ENCODE measurements around the gene WSB1.
A peak's percentile ranks its signal among the peaks of the same experiment; 100 is the strongest.

The WSB1 gene

GRCh38 chr17:27343294-27343693, 49.4 kb downstream of the WSB1 start:
- Histone ChIP-seq H3K27ac (ENCODE audit: insufficient read depth, low read length, poor library complexity, severe bottlenecking) (no peak overlapping the region), H3K27me3 (replicated peaks; ENCODE audit: control insufficient read depth, insufficient read depth, low read length, poor library complexity, severe bottlenecking) (no peaks in the 10 kb centered on the region), H3K4me1 (ENCODE audit: control insufficient read depth, insufficient read depth, low read length, poor library complexity, severe bottlenecking) (no peaks in the 10 kb centered on the region), H3K9me3 (ENCODE audit: control insufficient read depth, low read length) (no peaks in the 10 kb centered on the region), H3K4me3 (ENCODE audit: insufficient read depth, low read depth, low read length, poor library complexity, severe bottlenecking) (no peak overlapping the region), H3K36me3 (ENCODE audit: control insufficient read depth, insufficient read depth, low read length) (no peaks in the 10 kb centered on the region)
- DNase-seq, result no peak

- no peaks in the 10 kb centered on the region for H3K36me3 ChIP-seq (ENCODE audit: control insufficient read depth, insufficient read depth, low read length)
- no peak for DNase-seq
- H3K9me3 ChIP-seq (ENCODE audit: control insufficient read depth, low read length), result no peaks in the 10 kb centered on the region
- H3K4me3 ChIP-seq (ENCODE audit: insufficient read depth, low read depth, low read length, poor library complexity, severe bottlenecking), result no peak overlapping the region
- no peaks in the 10 kb centered on the region for H3K27me3 ChIP-seq (replicated peaks; ENCODE audit: control insufficient read depth, insufficient read depth, low read length, poor library complexity, severe bottlenecking)
- H3K27ac ChIP-seq (ENCODE audit: insufficient read depth, low read length, poor library complexity, severe bottlenecking), result no peak overlapping the region
- no peaks in the 10 kb centered on the region for H3K4me1 ChIP-seq (ENCODE audit: control insufficient read depth, insufficient read depth, low read length, poor library complexity, severe bottlenecking)
Measured at GRCh38 chr17:27343977-27344607, 50.2 kb downstream of the WSB1 start.

DNA sequence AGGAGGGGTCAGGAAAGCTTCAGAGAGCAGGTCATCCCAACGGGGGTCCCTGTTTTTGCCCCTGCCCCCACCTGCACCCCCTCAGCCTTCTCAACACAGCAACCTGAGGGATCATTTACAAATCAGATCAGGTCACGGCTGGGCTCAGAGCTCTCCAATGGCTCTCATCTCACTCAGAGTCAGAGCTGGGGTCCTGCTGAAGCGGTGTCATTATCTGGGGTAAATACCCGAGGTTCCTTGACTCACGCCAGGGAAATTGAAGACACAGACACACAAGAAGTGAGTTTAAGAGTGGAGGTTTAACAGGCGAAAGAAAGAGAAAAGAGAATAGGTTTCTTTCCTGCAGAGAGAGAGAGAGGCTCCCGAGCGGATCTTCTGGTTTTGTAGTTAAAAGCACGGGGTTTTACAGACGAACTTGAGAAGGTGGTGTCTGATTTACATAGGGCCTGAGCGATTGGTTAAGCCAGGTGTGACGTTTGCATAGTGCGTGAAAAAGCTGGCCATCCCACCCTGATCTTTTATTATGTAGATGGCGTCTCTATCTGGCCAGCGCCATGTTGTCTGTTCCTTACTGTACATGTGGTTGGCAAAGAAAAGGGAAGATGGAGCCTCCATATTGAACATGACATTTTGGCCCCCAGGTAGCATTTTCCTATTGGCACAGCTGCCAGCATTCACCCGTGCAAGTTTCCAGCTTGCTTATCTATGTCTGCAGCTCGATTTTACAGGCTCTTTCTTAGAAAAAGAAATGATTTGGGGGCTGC, 51.4 kb downstream of the WSB1 start:
- no peaks in the 10 kb centered on the region for H3K4me1 ChIP-seq (ENCODE audit: control insufficient read depth, insufficient read depth, low read length, poor library complexity, severe bottlenecking)
- H3K9me3 ChIP-seq (ENCODE audit: control insufficient read depth, low read length), result no peaks in the 10 kb centered on the region
- no peak overlapping the region for H3K4me3 ChIP-seq (ENCODE audit: insufficient read depth, low read depth, low read length, poor library complexity, severe bottlenecking)
- no peaks in the 10 kb centered on the region for H3K27me3 ChIP-seq (replicated peaks; ENCODE audit: control insufficient read depth, insufficient read depth, low read length, poor library complexity, severe bottlenecking)
- H3K36me3 ChIP-seq (ENCODE audit: control insufficient read depth, insufficient read depth, low read length), result no peaks in the 10 kb centered on the region
- no peak for DNase-seq
- no peak overlapping the region for H3K27ac ChIP-seq (ENCODE audit: insufficient read depth, low read length, poor library complexity, severe bottlenecking)

DNA sequence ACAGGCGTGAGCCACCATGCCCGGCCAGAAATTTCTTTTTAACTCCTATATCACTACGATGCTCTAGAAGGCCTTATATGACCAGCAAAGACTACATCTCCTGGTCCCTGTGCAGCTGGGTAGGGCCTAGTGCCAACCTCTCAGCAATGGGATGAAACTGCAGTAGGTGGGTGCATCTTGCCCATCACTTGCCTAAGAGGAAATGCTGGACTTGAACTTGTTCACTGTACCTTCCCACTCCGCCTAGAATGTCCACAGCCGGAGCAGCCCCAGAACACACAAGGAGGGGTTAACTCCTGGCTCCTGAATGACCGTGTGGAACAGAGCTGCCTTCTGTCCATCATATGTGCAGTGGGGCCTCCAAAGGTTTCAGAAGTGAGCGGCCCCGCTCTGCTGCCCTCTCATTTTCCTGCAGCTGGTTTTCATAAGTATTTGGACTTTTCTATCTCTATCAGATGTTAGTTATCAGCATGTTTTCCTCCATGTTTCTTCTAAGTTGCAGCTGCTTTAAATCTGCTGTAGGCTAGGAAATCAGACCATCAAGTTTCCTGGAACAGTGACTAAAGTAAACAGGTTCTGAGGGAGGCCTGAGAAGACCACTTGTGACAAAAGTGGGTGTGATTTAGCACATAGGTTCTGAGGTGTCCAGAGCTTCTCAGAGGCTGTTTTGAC, 52.5 kb downstream of the WSB1 start:
- no peak for DNase-seq
- H3K4me3 ChIP-seq (ENCODE audit: insufficient read depth, low read depth, low read length, poor library complexity, severe bottlenecking), result no peak overlapping the region
- H3K4me1 ChIP-seq (ENCODE audit: control insufficient read depth, insufficient read depth, low read length, poor library complexity, severe bottlenecking), result no peaks in the 10 kb centered on the region
- no peaks in the 10 kb centered on the region for H3K9me3 ChIP-seq (ENCODE audit: control insufficient read depth, low read length)
- H3K27me3 ChIP-seq (replicated peaks; ENCODE audit: control insufficient read depth, insufficient read depth, low read length, poor library complexity, severe bottlenecking), result no peaks in the 10 kb centered on the region
- H3K27ac ChIP-seq (ENCODE audit: insufficient read depth, low read length, poor library complexity, severe bottlenecking), result no peak overlapping the region
- no peaks in the 10 kb centered on the region for H3K36me3 ChIP-seq (ENCODE audit: control insufficient read depth, insufficient read depth, low read length)

- Histone ChIP-seq H3K36me3 (ENCODE audit: control insufficient read depth, insufficient read depth, low read length) (no peaks in the 10 kb centered on the region), H3K4me1 (ENCODE audit: control insufficient read depth, insufficient read depth, low read length, poor library complexity, severe bottlenecking) (peaks cover 3% of the 10 kb centered on the region), H3K9me3 (ENCODE audit: control insufficient read depth, low read length) (no peaks in the 10 kb centered on the region), H3K4me3 (ENCODE audit: insufficient read depth, low read depth, low read length, poor library complexity, severe bottlenecking) (no peak overlapping the region), H3K27ac (ENCODE audit: insufficient read depth, low read length, poor library complexity, severe bottlenecking) (no peak overlapping the region), H3K27me3 (replicated peaks; ENCODE audit: control insufficient read depth, insufficient read depth, low read length, poor library complexity, severe bottlenecking) (no peaks in the 10 kb centered on the region)
- DNase-seq, result no peak
Measured at GRCh38 chr17:27348196-27348595, 54.3 kb downstream of the WSB1 start.

GRCh38 chr17:27349540-27350021, 55.7 kb downstream of the WSB1 start:
- H3K4me1 ChIP-seq (ENCODE audit: control insufficient read depth, insufficient read depth, low read length, poor library complexity, severe bottlenecking), result peaks cover 14% of the 10 kb centered on the region
- H3K36me3 ChIP-seq (ENCODE audit: control insufficient read depth, insufficient read depth, low read length), result no peaks in the 10 kb centered on the region
- H3K27ac ChIP-seq (ENCODE audit: insufficient read depth, low read length, poor library complexity, severe bottlenecking), result no peak overlapping the region
- H3K9me3 ChIP-seq (ENCODE audit: control insufficient read depth, low read length), result no peaks in the 10 kb centered on the region
- no peak overlapping the region for H3K4me3 ChIP-seq (ENCODE audit: insufficient read depth, low read depth, low read length, poor library complexity, severe bottlenecking)
- DNase-seq, result no peak
- H3K27me3 ChIP-seq (replicated peaks; ENCODE audit: control insufficient read depth, insufficient read depth, low read length, poor library complexity, severe bottlenecking), result no peaks in the 10 kb centered on the region

DNA sequence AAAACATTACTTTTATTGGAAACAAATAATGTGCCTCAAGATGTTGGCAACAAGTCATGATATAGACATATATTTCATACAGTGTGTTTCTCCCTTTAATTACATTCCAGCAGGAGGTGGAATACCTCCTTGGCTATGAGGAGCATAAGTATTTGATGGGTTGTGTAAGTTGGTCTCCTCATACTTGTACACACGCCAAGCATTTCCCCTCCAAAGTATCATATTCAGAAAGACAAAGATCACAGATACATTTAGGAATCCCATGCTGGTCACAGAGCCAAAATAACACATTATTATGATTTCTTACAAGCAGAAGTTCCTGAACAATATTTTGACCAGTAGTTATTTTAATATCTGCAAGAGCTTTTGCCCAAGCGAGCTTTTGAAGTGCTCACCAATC, 57.8 kb downstream of the WSB1 start:
- Histone ChIP-seq H3K27ac (ENCODE audit: insufficient read depth, low read length, poor library complexity, severe bottlenecking) (no peak overlapping the region), H3K27me3 (replicated peaks; ENCODE audit: control insufficient read depth, insufficient read depth, low read length, poor library complexity, severe bottlenecking) (no peaks in the 10 kb centered on the region), H3K4me3 (ENCODE audit: insufficient read depth, low read depth, low read length, poor library complexity, severe bottlenecking) (no peak overlapping the region), H3K36me3 (ENCODE audit: control insufficient read depth, insufficient read depth, low read length) (no peaks in the 10 kb centered on the region), H3K4me1 (ENCODE audit: control insufficient read depth, insufficient read depth, low read length, poor library complexity, severe bottlenecking) (peaks cover 15% of the 10 kb centered on the region), H3K9me3 (ENCODE audit: control insufficient read depth, low read length) (no peaks in the 10 kb centered on the region)
- DNase-seq, result no peak

GRCh38 chr17:27352448-27353032, 58.6 kb downstream of the WSB1 start:
- Histone ChIP-seq H3K4me3 (ENCODE audit: insufficient read depth, low read depth, low read length, poor library complexity, severe bottlenecking) (no peak overlapping the region), H3K27me3 (replicated peaks; ENCODE audit: control insufficient read depth, insufficient read depth, low read length, poor library complexity, severe bottlenecking) (no peaks in the 10 kb centered on the region), H3K9me3 (ENCODE audit: control insufficient read depth, low read length) (no peaks in the 10 kb centered on the region), H3K27ac (ENCODE audit: insufficient read depth, low read length, poor library complexity, severe bottlenecking) (peak overlapping the region; percentile 80), H3K36me3 (ENCODE audit: control insufficient read depth, insufficient read depth, low read length) (no peaks in the 10 kb centered on the region), H3K4me1 (ENCODE audit: control insufficient read depth, insufficient read depth, low read length, poor library complexity, severe bottlenecking) (peaks cover 15% of the 10 kb centered on the region)
- DNase-seq, result no peak

DNA sequence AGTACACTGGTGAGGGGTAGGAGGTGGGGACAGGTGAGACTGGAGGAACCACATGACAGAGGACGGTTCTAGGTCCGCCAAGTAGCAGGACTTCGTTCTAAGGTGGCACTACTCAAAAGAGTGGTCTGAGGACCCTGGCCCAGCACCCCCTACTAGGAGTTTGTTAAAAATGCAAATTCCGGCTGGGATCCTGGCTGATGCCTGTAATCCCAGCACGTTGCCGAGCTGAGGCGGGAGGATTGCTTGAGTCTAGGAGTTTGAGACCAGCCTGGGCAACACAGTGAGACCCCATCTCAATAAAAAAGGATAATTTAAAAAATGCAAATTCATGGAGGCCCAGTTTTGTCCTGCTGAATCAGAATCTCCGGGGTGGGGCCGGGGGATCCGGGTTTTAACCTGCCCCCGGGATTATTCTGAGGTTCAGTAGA, 59.1 kb downstream of the WSB1 start:
- Histone ChIP-seq H3K36me3 (ENCODE audit: control insufficient read depth, insufficient read depth, low read length) (no peaks in the 10 kb centered on the region), H3K4me3 (ENCODE audit: insufficient read depth, low read depth, low read length, poor library complexity, severe bottlenecking) (peak overlapping the region; percentile 53), H3K27ac (ENCODE audit: insufficient read depth, low read length, poor library complexity, severe bottlenecking) (peak overlapping the region; percentile 80), H3K4me1 (ENCODE audit: control insufficient read depth, insufficient read depth, low read length, poor library complexity, severe bottlenecking) (peaks cover 15% of the 10 kb centered on the region), H3K9me3 (ENCODE audit: control insufficient read depth, low read length) (no peaks in the 10 kb centered on the region), H3K27me3 (replicated peaks; ENCODE audit: control insufficient read depth, insufficient read depth, low read length, poor library complexity, severe bottlenecking) (no peaks in the 10 kb centered on the region)
- no peak for DNase-seq

Data from effector memory CD4-positive, alpha-beta T cell (primary cell).